MCF 10A (cell line): ENCODE measurements around the gene ANKRD12. TPM values are rescaled to one million over a fixed set of nuclear protein-coding genes. Genes with fewer than 3 reads are reported as not detected.

Experiments
- BruUV-seq: library from RNA; stranded (reverse); fragments of 400-500 nt; replicated peaks from 2 replicates; lab custom pipeline; 2021; lab: Mats Ljungman, UMichigan
- CTCF ChIA-PET: fragments of 300-600 bp; sonication (Branson Sonifier 250); formaldehyde crosslinking; extraction: SDS; loops from one replicate; lab custom pipeline; 2021; ENCODE audit warnings: antibody characterized with exemption, inconsistent platforms; lab: Yijun Ruan, JAX
- POLR2A ChIA-PET: fragments of 300-600, 350-650 bp; sonication (Branson Sonifier 250); formaldehyde crosslinking; extraction: SDS; loops from one replicate; lab custom pipeline; 2020; ENCODE audit warnings: antibody characterized with exemption, inconsistent platforms; lab: Yijun Ruan, JAX
- DNase-seq: peaks from one replicate; pipeline ENCODE4 v3.0.0-alpha.2; 2018; ENCODE audit not compliant: unreplicated experiment
- H3K27ac Mint-ChIP-seq: one replicate; pipeline ENCODE4 v1.8.0; 2022; ENCODE audit warnings: mild to moderate bottlenecking, low read depth, mixed read lengths; ENCODE audit not compliant: unreplicated experiment
- H3K27me3 Mint-ChIP-seq: one replicate; pipeline ENCODE4 v1.8.0; 2022; ENCODE audit warnings: mixed read lengths; ENCODE audit not compliant: insufficient read depth, unreplicated experiment
- H3K36me3 Mint-ChIP-seq: one replicate; pipeline ENCODE4 v1.8.0; 2022; ENCODE audit warnings: mild to moderate bottlenecking, moderate library complexity, mixed read lengths; ENCODE audit not compliant: insufficient read depth, unreplicated experiment
- H3K4me1 Mint-ChIP-seq: one replicate; pipeline ENCODE4 v1.8.0; 2022; ENCODE audit warnings: mixed read lengths; ENCODE audit not compliant: insufficient read depth, unreplicated experiment
- H3K4me3 Mint-ChIP-seq: one replicate; pipeline ENCODE4 v1.8.0; 2022; ENCODE audit warnings: mild to moderate bottlenecking, moderate library complexity, mixed read lengths; ENCODE audit not compliant: unreplicated experiment
- H3K9me3 Mint-ChIP-seq: one replicate; pipeline ENCODE4 v1.8.0; 2022; ENCODE audit warnings: mixed read lengths; ENCODE audit not compliant: unreplicated experiment
- intact Hi-C: fragments of 100-400 bp; cut with micrococcal nuclease; formaldehyde crosslinking; loops from 2 replicates; pipeline ENCODE4 v1.14.1; 2022
- total RNA-seq: library from RNA; stranded (reverse); gene quantifications from 2 replicates; pipeline ENCODE4 v1.2.3, GENCODE V29; 2022
- TF ChIP-seq, protein P1 (sequence below): fragments of 200-600 bp; IDR thresholded peaks from one replicate; pipeline ENCODE4 v1.8.0; 2022; ENCODE audit warnings: antibody characterized with exemption, mild to moderate bottlenecking; ENCODE audit not compliant: unreplicated experiment

ANKRD12 gene
- total RNA-seq, 1 experiment from 2014 or later: 25.3 TPM

DNA sequence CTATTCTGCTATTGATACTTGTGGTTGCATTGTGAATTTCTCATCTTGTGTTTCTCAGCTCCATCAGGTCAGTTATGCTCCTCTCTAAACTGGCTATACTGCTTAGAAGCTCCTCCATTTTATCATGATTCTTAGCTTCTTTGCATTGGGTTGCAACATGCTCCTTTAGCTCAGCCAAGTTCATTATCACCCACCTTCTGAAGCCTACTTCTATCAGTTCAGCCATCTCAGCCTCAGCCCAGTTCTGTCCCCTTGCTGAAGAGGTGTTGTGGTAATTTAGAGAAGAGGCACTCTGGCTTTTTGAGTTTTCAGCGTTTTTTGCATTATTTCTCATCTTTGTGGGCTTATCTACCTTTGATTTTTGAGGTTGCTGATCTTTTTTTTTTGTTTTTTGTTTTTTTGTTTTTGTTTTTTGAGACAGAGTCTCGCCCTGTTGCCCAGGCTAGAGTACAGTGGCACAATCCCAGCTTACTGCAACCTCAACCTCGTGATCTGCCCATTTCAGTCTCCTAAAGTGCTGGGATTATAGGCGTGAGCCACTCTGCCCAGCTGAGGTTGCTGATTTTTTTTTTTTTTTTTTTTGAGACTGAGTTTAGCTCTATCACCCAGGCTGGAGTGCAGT, 36.0 kb downstream of the ANKRD12 start:
- peaks cover 12% of the 10 kb centered on the region for H3K36me3 Mint-ChIP-seq
- TF ChIP-seq, protein P1, sequence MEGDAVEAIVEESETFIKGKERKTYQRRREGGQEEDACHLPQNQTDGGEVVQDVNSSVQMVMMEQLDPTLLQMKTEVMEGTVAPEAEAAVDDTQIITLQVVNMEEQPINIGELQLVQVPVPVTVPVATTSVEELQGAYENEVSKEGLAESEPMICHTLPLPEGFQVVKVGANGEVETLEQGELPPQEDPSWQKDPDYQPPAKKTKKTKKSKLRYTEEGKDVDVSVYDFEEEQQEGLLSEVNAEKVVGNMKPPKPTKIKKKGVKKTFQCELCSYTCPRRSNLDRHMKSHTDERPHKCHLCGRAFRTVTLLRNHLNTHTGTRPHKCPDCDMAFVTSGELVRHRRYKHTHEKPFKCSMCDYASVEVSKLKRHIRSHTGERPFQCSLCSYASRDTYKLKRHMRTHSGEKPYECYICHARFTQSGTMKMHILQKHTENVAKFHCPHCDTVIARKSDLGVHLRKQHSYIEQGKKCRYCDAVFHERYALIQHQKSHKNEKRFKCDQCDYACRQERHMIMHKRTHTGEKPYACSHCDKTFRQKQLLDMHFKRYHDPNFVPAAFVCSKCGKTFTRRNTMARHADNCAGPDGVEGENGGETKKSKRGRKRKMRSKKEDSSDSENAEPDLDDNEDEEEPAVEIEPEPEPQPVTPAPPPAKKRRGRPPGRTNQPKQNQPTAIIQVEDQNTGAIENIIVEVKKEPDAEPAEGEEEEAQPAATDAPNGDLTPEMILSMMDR: no peak
- POLR2A ChIA-PET: no interaction called here

DNA sequence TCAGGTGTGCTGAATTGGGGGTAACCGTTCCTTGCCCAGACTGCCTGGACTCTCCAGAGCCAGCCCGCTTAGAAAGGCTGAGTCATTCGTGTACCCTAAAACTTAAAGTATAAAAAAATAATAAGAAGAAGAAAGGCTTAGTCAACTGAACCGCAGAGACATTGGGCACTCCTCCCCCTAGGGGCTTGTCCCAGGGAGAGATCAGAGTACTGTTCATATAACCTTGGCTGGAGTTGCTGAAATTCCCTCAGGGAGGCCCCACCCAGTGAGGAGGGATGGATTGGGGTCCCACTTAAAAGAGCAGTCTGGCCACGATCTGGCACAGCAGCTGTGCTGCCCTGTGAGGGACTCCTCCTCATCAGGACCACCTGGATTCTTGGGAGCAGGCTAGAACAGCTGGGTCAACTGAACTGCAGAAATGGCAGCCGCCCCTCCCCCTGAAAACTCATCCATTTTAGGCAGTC, 37.2 kb downstream of the ANKRD12 start:
- Mint-ChIP-seq H3K27me3 (no peaks in the 10 kb centered on the region), H3K4me3 (no peak overlapping the region), H3K9me3 (no peaks in the 10 kb centered on the region), H3K27ac (no peak overlapping the region), H3K4me1 (peaks cover 11% of the 10 kb centered on the region), H3K36me3 (peaks cover 12% of the 10 kb centered on the region)
- POLR2A ChIA-PET: interaction anchor here (0.7 kb wide), 1 partner anchor 14 kb away, joined by 3 read pairs; no protein-coding TSS in a partner anchor
- intact Hi-C loops: no loop called here
- DNase-seq: no peak
- TF ChIP-seq, protein P1: no peak
- CTCF ChIA-PET: no interaction called here
- BruUV-seq: no TSS peak

More for the DNA sequence above, 36.0 kb downstream of the ANKRD12 start:
- Mint-ChIP-seq H3K4me1 (peaks cover 3% of the 10 kb centered on the region), H3K4me3 (no peak overlapping the region), H3K27me3 (no peaks in the 10 kb centered on the region), H3K27ac (no peak overlapping the region), H3K9me3 (no peaks in the 10 kb centered on the region)
- intact Hi-C loops: no loop called here
- CTCF ChIA-PET: no interaction called here
- no TSS peak for BruUV-seq
- DNase-seq: no peak

DNA sequence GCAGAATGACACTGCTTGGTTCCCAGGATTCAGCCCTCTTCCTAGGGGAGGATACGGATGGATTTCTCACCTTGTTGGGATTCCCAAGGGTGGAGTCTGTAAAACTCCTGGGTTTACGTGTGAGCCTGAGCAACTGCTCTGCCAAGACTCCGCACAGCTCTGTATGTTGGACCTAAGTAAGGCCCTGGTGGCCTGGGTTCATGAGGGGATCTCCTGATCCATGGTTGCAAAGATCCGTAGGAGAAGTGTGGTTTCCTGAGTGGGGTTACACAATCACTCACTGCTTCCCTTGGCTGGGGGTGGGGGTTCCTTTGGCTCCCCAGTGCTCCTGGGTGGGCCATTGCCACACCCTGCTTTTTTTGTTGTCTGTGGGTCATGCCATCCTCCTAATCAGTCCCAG, 37.7 kb downstream of the ANKRD12 start:
- H3K36me3 Mint-ChIP-seq: peaks cover 12% of the 10 kb centered on the region
- POLR2A ChIA-PET: no interaction called here
- H3K27ac Mint-ChIP-seq: no peak overlapping the region
- no TSS peak for BruUV-seq
- CTCF ChIA-PET: no interaction called here
- no peak for DNase-seq
- no peak overlapping the region for H3K4me3 Mint-ChIP-seq
- intact Hi-C loops: no loop called here
- H3K4me1 Mint-ChIP-seq: peaks cover 11% of the 10 kb centered on the region
- no peaks in the 10 kb centered on the region for H3K9me3 Mint-ChIP-seq
- TF ChIP-seq, protein P1: no peak
- no peaks in the 10 kb centered on the region for H3K27me3 Mint-ChIP-seq

DNA sequence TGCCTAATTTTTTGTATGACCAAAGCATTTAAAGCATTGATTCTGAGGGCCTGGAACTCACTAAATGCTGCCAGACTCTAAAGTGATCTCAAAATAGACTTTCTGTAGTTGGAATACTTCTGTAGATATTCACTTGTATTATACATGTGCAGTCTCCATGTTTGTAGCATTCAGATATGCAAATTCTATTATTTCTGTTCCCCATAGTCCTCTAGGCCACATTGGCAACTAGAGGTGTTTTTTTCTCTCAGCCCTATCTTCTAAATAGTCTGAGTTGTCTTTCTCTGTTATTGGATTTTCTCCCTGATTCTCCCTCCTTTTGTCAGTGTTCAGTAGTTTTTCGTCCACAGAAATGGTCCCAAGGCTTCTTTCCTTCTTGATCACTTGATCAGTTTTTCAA, 38.5 kb downstream of the ANKRD12 start:
- POLR2A ChIA-PET: no interaction called here
- CTCF ChIA-PET: no interaction called here
- peaks cover 12% of the 10 kb centered on the region for H3K36me3 Mint-ChIP-seq
- DNase-seq: no peak
- TF ChIP-seq, protein P1: no peak
- no peak overlapping the region for H3K4me3 Mint-ChIP-seq
- H3K9me3 Mint-ChIP-seq: no peaks in the 10 kb centered on the region
- H3K27ac Mint-ChIP-seq: no peak overlapping the region
- intact Hi-C loops: no loop called here
- H3K4me1 Mint-ChIP-seq: peaks cover 11% of the 10 kb centered on the region
- BruUV-seq: no TSS peak
- no peaks in the 10 kb centered on the region for H3K27me3 Mint-ChIP-seq
